C4-2B (cell line): ENCODE data around the gene ETV6.

Experiments
- ZFX ChIP-seq: fragments of 450-650 bp; IDR thresholded peaks from 2 replicates; pipeline ENCODE4 v1.6.1; 2017
- TF ChIP-seq, protein P1 (sequence below): fragments of 450-650 bp; conservative IDR thresholded peaks from 2 replicates; pipeline ENCODE4 v1.5.1; 2017; ENCODE audit warnings: mild to moderate bottlenecking

DNA sequence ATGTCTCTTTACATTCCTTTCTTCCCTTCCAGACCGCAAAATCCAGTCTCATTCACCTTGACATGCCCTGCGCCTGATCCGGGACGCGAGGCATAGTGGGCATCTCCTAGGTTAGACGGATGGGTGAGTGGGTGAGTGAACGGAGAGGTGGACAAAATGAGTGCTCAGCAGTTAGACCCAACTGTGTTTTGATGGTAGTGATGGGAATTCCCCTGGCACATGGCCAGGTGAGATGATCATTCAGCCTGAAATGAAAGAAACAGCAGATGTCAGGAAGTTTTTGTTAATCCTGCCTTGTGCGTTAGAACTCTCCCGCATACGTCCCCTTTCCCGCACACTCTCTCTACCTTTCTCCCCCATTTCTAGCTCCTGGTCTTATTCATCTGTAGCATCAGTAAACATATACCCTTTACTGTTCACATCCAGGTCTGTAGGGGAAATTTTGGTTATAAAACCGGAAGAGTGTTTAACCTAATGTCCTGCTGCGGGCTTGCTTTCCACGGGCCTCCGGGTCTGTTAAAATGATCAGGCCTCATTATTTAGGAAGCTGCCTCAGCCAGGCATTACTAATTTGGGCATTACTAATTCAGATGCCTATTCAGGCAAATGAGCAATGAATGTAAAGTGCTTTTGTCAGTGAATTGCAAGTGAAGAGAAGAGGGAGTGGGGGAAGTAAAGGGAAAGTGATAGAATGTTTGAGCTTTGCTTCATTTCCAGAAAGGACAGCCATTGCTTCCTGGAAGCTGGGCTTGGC lies 172.8 kb downstream of the ETV6 start:
- TF ChIP-seq, protein P1, sequence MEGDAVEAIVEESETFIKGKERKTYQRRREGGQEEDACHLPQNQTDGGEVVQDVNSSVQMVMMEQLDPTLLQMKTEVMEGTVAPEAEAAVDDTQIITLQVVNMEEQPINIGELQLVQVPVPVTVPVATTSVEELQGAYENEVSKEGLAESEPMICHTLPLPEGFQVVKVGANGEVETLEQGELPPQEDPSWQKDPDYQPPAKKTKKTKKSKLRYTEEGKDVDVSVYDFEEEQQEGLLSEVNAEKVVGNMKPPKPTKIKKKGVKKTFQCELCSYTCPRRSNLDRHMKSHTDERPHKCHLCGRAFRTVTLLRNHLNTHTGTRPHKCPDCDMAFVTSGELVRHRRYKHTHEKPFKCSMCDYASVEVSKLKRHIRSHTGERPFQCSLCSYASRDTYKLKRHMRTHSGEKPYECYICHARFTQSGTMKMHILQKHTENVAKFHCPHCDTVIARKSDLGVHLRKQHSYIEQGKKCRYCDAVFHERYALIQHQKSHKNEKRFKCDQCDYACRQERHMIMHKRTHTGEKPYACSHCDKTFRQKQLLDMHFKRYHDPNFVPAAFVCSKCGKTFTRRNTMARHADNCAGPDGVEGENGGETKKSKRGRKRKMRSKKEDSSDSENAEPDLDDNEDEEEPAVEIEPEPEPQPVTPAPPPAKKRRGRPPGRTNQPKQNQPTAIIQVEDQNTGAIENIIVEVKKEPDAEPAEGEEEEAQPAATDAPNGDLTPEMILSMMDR: no peak
- no peak for TF ChIP-seq ZFX
